GM19395 (cell line): ENCODE data around the gene ARID3B.

Experiments used
- ATAC-seq: cut with Tn5 transposase; IDR thresholded peaks from one replicate; pipeline ENCODE4 v1.9.1; 2021; ENCODE audit warnings: mild to moderate bottlenecking, moderate library complexity; ENCODE audit not compliant: unreplicated experiment

The ARID3B gene

GRCh38 chr15:74633781-74634180, 92.8 kb downstream of the ARID3B start:
- ATAC-seq: no peak

DNA sequence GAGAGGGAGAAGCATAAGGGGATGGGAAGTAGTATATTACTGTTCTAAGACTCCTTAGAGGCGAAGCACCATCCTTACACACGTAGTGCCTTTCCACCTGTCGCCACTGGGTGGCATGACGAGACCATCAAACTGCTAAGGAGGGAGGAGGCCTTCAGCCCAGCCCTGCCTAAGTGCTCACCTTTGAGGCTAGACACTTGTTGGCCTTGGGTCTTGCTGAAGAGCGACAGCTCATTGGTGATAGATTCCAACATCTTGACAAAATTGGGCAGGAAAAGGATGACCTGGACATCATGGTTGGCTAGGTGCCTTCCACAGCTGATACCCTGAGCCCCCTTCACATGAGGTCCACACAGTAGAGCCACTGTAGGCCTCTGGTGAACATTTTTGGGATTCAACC, 94.2 kb downstream of the ARID3B start:
- no peak for ATAC-seq

GRCh38 chr15:74636984-74637383, 96.0 kb downstream of the ARID3B start:
- no peak for ATAC-seq

- ATAC-seq: no peak
These were observed 100.1 kb downstream of the ARID3B start for GRCh38 chr15:74641151-74641550.

GRCh38 chr15:74642348-74642733, 101.3 kb downstream of the ARID3B start:
- ATAC-seq: no peak

- no peak for ATAC-seq
These were observed 102.0 kb downstream of the ARID3B start for GRCh38 chr15:74642734-74643664.

DNA sequence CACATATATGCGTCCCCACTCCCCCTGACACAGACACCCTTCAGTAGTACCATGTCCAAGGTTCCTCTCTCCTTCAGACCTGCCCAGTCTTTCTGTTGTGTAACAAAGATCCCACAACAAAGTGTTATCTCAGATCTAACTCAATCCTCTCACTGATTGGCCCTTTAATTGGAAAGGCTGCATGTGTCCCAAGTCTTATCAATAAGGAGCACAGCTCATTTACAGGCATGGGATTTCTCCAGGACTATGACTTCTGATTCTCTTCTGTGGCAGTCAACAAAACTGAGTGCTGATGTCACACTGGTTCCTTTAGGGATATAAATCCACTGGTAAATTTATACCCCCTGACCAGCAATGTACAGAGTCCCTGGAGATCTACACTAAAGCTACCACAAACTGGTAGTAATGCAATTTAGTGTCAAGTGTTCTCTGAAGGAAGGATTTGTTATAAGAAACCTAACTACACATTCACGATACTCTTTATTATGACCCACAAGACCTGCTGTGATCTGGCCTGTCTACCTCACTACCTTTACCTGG, 102.7 kb downstream of the ARID3B start:
- ATAC-seq: no peak

GRCh38 chr15:74646480-74646879, 105.5 kb downstream of the ARID3B start:
- no peak for ATAC-seq
